ENCODE data around the gene DDI1.

GRCh38 chr11:104028476-104029263 lies 7.8 kb upstream of the DDI1 start:
- TF ChIP-seq, protein P1, sequence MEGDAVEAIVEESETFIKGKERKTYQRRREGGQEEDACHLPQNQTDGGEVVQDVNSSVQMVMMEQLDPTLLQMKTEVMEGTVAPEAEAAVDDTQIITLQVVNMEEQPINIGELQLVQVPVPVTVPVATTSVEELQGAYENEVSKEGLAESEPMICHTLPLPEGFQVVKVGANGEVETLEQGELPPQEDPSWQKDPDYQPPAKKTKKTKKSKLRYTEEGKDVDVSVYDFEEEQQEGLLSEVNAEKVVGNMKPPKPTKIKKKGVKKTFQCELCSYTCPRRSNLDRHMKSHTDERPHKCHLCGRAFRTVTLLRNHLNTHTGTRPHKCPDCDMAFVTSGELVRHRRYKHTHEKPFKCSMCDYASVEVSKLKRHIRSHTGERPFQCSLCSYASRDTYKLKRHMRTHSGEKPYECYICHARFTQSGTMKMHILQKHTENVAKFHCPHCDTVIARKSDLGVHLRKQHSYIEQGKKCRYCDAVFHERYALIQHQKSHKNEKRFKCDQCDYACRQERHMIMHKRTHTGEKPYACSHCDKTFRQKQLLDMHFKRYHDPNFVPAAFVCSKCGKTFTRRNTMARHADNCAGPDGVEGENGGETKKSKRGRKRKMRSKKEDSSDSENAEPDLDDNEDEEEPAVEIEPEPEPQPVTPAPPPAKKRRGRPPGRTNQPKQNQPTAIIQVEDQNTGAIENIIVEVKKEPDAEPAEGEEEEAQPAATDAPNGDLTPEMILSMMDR (IDR thresholded peaks at IDR 0.05) = no peak
- TF ChIP-seq EZH2 (IDR thresholded peaks at IDR 0.05; ENCODE audit: borderline replicate concordance, insufficient read depth, low read depth, low read length, poor library complexity, severe bottlenecking) = no peak
